Measurements from ENCODE around the gene PAM. TPM values are rescaled to one million over a fixed set of nuclear protein-coding genes. Genes with fewer than 3 reads are reported as not detected.

The PAM gene
- total and polyA plus RNA-seq, 7 donors: 14.3 to 261 (median 198) TPM

- H3K36me3 ChIP-seq: no peaks in the 10 kb centered on the region
- intact Hi-C loops (cut with DNase I): no loop called here
- peaks cover 0 to 29% (median 0%) of the 10 kb centered on the region in 4 donors for H3K4me1 ChIP-seq
- no peak overlapping the region for H3K4me3 ChIP-seq
- TF ChIP-seq, protein P1, sequence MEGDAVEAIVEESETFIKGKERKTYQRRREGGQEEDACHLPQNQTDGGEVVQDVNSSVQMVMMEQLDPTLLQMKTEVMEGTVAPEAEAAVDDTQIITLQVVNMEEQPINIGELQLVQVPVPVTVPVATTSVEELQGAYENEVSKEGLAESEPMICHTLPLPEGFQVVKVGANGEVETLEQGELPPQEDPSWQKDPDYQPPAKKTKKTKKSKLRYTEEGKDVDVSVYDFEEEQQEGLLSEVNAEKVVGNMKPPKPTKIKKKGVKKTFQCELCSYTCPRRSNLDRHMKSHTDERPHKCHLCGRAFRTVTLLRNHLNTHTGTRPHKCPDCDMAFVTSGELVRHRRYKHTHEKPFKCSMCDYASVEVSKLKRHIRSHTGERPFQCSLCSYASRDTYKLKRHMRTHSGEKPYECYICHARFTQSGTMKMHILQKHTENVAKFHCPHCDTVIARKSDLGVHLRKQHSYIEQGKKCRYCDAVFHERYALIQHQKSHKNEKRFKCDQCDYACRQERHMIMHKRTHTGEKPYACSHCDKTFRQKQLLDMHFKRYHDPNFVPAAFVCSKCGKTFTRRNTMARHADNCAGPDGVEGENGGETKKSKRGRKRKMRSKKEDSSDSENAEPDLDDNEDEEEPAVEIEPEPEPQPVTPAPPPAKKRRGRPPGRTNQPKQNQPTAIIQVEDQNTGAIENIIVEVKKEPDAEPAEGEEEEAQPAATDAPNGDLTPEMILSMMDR (IDR thresholded peaks at IDR 0.05): no peak
- TF ChIP-seq POLR2AphosphoS5 (IDR thresholded peaks at IDR 0.05) (no peak), EP300 (IDR thresholded peaks at IDR 0.05) (no peak), POLR2A (IDR thresholded peaks at IDR 0.05) (no peak)
- H3K27ac ChIP-seq: no peak overlapping the region
- no peaks in the 10 kb centered on the region for H3K9me3 ChIP-seq
- no peak for DNase-seq
- 58 to 91% methylated on average over 2 of the region's 2 CpGs for WGBS, 2 donors
- H3K27me3 ChIP-seq: no peaks in the 10 kb centered on the region
Observed at GRCh38 chr5:102788788-102789187, 33.7 kb downstream of the PAM start.

- 69 to 91% methylated on average over 4 of the region's 4 CpGs for WGBS, 2 donors
- no peaks in the 10 kb centered on the region for H3K27me3 ChIP-seq
- no peak overlapping the region for H3K4me3 ChIP-seq
- TF ChIP-seq, protein P1 (IDR thresholded peaks at IDR 0.05): no peak
- TF ChIP-seq POLR2AphosphoS5 (IDR thresholded peaks at IDR 0.05) (no peak), EP300 (IDR thresholded peaks at IDR 0.05) (no peak), POLR2A (IDR thresholded peaks at IDR 0.05) (no peak)
- H3K4me1 ChIP-seq: peaks cover 0 to 29% (median 0%) of the 10 kb centered on the region in 4 donors
- H3K27ac ChIP-seq: no peak overlapping the region
- H3K9me3 ChIP-seq: no peaks in the 10 kb centered on the region
- no peaks in the 10 kb centered on the region for H3K36me3 ChIP-seq
- intact Hi-C loops (cut with DNase I): no loop called here
- no peak for DNase-seq
Observed at GRCh38 chr5:102789469-102789868, 34.4 kb downstream of the PAM start.

DNA sequence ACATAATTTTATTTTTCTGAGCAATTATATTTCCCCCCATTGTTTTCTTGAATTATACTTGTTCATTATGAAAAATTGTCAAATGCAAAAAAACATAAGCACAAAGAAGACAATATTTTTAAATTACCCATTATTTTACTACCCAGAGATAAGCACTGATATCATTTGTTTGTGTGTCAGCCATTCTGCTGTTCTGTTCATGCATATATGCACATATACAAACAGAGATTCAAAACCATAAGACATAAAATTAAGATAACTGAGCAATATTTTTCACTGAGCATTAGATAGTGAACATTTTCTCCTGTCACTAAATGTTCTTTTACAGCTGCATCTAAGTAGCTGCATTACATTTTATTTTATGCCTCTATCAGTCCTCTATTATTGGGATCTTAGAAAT, 35.6 kb downstream of the PAM start:
- H3K9me3 ChIP-seq: no peaks in the 10 kb centered on the region
- no peaks in the 10 kb centered on the region for H3K36me3 ChIP-seq
- H3K4me3 ChIP-seq: no peak overlapping the region
- no peak overlapping the region for H3K27ac ChIP-seq
- no peak for TF ChIP-seq POLR2AphosphoS5 (IDR thresholded peaks at IDR 0.05)
- TF ChIP-seq, protein P1 (IDR thresholded peaks at IDR 0.05): no peak
- TF ChIP-seq POLR2A (IDR thresholded peaks at IDR 0.05): no peak
- TF ChIP-seq EP300 (IDR thresholded peaks at IDR 0.05): no peak
- H3K27me3 ChIP-seq: no peaks in the 10 kb centered on the region
- peaks cover 0 to 35% (median 4%) of the 10 kb centered on the region in 4 donors for H3K4me1 ChIP-seq
- DNase-seq: no peak
- intact Hi-C loops (cut with DNase I): no loop called here

DNA sequence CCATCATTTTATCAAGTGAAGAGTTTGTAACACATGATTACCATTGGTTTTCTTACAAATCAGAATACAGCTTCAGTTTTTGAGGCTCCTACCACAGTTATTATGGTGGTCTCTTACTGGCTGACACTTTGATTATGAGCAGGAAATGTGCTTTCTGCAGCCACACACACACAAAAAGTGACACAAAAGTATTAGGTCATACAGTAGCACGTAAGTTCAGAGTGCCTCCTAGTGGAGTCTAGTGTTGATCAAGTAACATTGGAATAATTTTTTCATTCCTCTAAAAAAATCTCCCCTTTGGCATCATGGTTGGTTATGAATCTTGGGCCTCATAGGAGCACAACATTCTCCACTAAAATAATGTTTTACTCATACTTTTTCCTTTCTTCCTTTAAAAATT, 37.6 kb downstream of the PAM start:
- Histone ChIP-seq H3K36me3 (no peaks in the 10 kb centered on the region), H3K27ac (no peak overlapping the region), H3K4me1 (peaks cover 0 to 51% (median 12%) of the 10 kb centered on the region in 4 donors), H3K9me3 (no peaks in the 10 kb centered on the region), H3K4me3 (no peak overlapping the region), H3K27me3 (no peaks in the 10 kb centered on the region)
- DNase-seq: no peak
- WGBS, 2 donors: 50 to 73% methylated on average over 1 of the region's 1 CpG
- intact Hi-C loops (cut with DNase I): no loop called here
- TF ChIP-seq POLR2A (IDR thresholded peaks at IDR 0.05) (no peak), EP300 (IDR thresholded peaks at IDR 0.05) (no peak), POLR2AphosphoS5 (IDR thresholded peaks at IDR 0.05) (no peak)
- TF ChIP-seq, protein P1 (IDR thresholded peaks at IDR 0.05): no peak

GRCh38 chr5:102794047-102794446, 38.9 kb downstream of the PAM start:
- intact Hi-C loops (cut with DNase I): no loop called here
- TF ChIP-seq POLR2A (IDR thresholded peaks at IDR 0.05) (no peak), POLR2AphosphoS5 (IDR thresholded peaks at IDR 0.05) (no peak), EP300 (IDR thresholded peaks at IDR 0.05) (no peak)
- TF ChIP-seq, protein P1 (IDR thresholded peaks at IDR 0.05): no peak
- no peak for DNase-seq
- Histone ChIP-seq H3K9me3 (no peaks in the 10 kb centered on the region), H3K27ac (no peak overlapping the region), H3K27me3 (no peaks in the 10 kb centered on the region), H3K4me3 (no peak overlapping the region), H3K4me1 (peaks cover 0 to 47% (median 12%) of the 10 kb centered on the region in 4 donors), H3K36me3 (no peaks in the 10 kb centered on the region)
- 99% methylated on average over 1 of the region's 1 CpG for WGBS, 2 donors
